COR-L47 (cell line): ENCODE data around the gene MSS51.
"Not testable (repeated sequence)": the region's sequence is repeated elsewhere in the genome, so short reads cannot be mapped to it uniquely, and the experiment has no call there.

Source experiments
- DNase-seq: peaks from one replicate; lab custom pipeline; 2025; lab: John Stamatoyannopoulos, UW

Gene MSS51

GRCh38 chr10:73414230-73414945, 19.0 kb downstream of the MSS51 start:
- DNase-seq: no peak

GRCh38 chr10:73413528-73414229, 19.7 kb downstream of the MSS51 start, which contains the start of gene ANXA7:
TSS of gene ANXA7 (minus strand) at chr10:73414058. CDS start at chr10:73400856, 13,202 bp downstream.
- peak; percentile 80 for DNase-seq

GRCh38 chr10:73413108-73413527, 20.2 kb downstream of the MSS51 start:
- peak; percentile 10 for DNase-seq

GRCh38 chr10:73410897-73411296, 22.5 kb downstream of the MSS51 start:
- DNase-seq: no peak

GRCh38 chr10:73408978-73409521, 24.3 kb downstream of the MSS51 start:
- no peak for DNase-seq

- DNase-seq: no peak
Observed at GRCh38 chr10:73408061-73408460, 25.3 kb downstream of the MSS51 start.

GRCh38 chr10:73407495-73407894, 25.9 kb downstream of the MSS51 start:
- DNase-seq: no peak

GRCh38 chr10:73406846-73407245, 26.5 kb downstream of the MSS51 start:
- no peak for DNase-seq

GRCh38 chr10:73405556-73405955, 27.8 kb downstream of the MSS51 start:
- DNase-seq: no peak

GRCh38 chr10:73404690-73405089, 28.7 kb downstream of the MSS51 start:
- DNase-seq: no peak

GRCh38 chr10:73401636-73402035, 31.7 kb downstream of the MSS51 start:
- DNase-seq: no peak

- no peak for DNase-seq
Observed at GRCh38 chr10:73399063-73399462, 34.3 kb downstream of the MSS51 start.

GRCh38 chr10:73398024-73398423, 35.3 kb downstream of the MSS51 start:
- no peak for DNase-seq

GRCh38 chr10:73394325-73394724, 39.0 kb downstream of the MSS51 start:
- not testable (repeated sequence) for DNase-seq

- no peak for DNase-seq
Observed at GRCh38 chr10:73388228-73388627, 45.1 kb downstream of the MSS51 start.

GRCh38 chr10:73386583-73386982, 46.8 kb downstream of the MSS51 start:
- DNase-seq: no peak

- DNase-seq: no peak
Observed at GRCh38 chr10:73379064-73379748, 54.2 kb downstream of the MSS51 start.

- DNase-seq: no peak
Observed at GRCh38 chr10:73376679-73377078, 56.7 kb downstream of the MSS51 start.
